RCC 7860 (cell line): ENCODE measurements around the gene ZNF575.

Source experiments
- DNase-seq: peaks from one replicate; pipeline ENCODE4 v3.0.0-alpha.2; 2015; ENCODE audit warnings: low spot score
- FAIRE-seq: peaks from 2 replicates; lab custom pipeline; 2012; peaks lifted over from hg19 to GRCh38; lab: Jason Lieb, UNC

ZNF575 gene

GRCh38 chr19:43570174-43570791 lies 37.3 kb downstream of the ZNF575 start:
- no peak for FAIRE-seq

GRCh38 chr19:43572171-43572588 lies 39.2 kb downstream of the ZNF575 start:
- no peak for FAIRE-seq
- no peak for DNase-seq

More at GRCh38 chr19:43570174-43570791, 37.3 kb downstream of the ZNF575 start:
- no peak for DNase-seq

GRCh38 chr19:43574424-43575155 lies 41.6 kb downstream of the ZNF575 start:
- DNase-seq, result peak; percentile 91
- peak; percentile 79 for FAIRE-seq

- peak; percentile 91 for DNase-seq
- peak; percentile 85 for FAIRE-seq
Observed at GRCh38 chr19:43575156-43575950, 42.4 kb downstream of the ZNF575 start, which contains the start of the genes PINLYP and XRCC1. TSS of gene PINLYP (plus strand) at chr19:43575801. CDS start at chr19:43577192, 1,391 bp downstream. TSS of gene XRCC1 (minus strand) at chr19:43575527. CDS start at chr19:43575458, 69 bp downstream.

GRCh38 chr19:43575955-43576878 lies 43.2 kb downstream of the ZNF575 start:
- DNase-seq (no peak), FAIRE-seq (no peak)

GRCh38 chr19:43578787-43579186 lies 45.8 kb downstream of the ZNF575 start:
- no peak for FAIRE-seq
- no peak for DNase-seq

- DNase-seq (no peak), FAIRE-seq (no peak)
Observed at GRCh38 chr19:43581467-43581866, 48.5 kb downstream of the ZNF575 start.

GRCh38 chr19:43582495-43582894 lies 49.5 kb downstream of the ZNF575 start:
- FAIRE-seq (no peak), DNase-seq (no peak)

- FAIRE-seq (no peak), DNase-seq (peak; percentile 6)
Observed at GRCh38 chr19:43584484-43584883, 51.5 kb downstream of the ZNF575 start.
